Subcutaneous abdominal adipose tissue (tissue), 5 donors: Measurements from ENCODE around the gene C19orf47.

Source experiments
- H3K27ac ChIP-seq: one replicate; pipeline ENCODE4 v1.7.0; 2013; ENCODE audit warnings: low read depth, mild to moderate bottlenecking, inconsistent platforms, low read length, moderate library complexity
- H3K27me3 ChIP-seq, 5 donors: one replicate each; pipeline ENCODE4 v1.7.0; 2013; ENCODE audit warnings: low read length in 5 of 5, inconsistent platforms in 1 of 5; ENCODE audit not compliant: control insufficient read depth in 5 of 5, insufficient read depth in 4 of 5
- H3K36me3 ChIP-seq, 5 donors: one replicate each; pipeline ENCODE4 v1.7.0; 2013; ENCODE audit warnings: low read length in 5 of 5; ENCODE audit not compliant: control insufficient read depth in 5 of 5, insufficient read depth in 5 of 5
- H3K4me1 ChIP-seq, 5 donors: one replicate each; pipeline ENCODE4 v1.7.0; 2013; ENCODE audit warnings: low read length in 5 of 5, mild to moderate bottlenecking in 3 of 5, moderate library complexity in 1 of 5; ENCODE audit not compliant: control insufficient read depth in 5 of 5, insufficient read depth in 5 of 5
- H3K4me3 ChIP-seq, 5 donors: one replicate each; pipeline ENCODE4 v1.7.0; 2013; ENCODE audit warnings: low read length in 5 of 5, low read depth in 1 of 5
- H3K9ac ChIP-seq, 5 donors: one replicate each; pipeline ENCODE4 v1.7.0; 2013; ENCODE audit warnings: low read length in 5 of 5, mild to moderate bottlenecking in 4 of 5, moderate library complexity in 3 of 5
- H3K9me3 ChIP-seq, 5 donors: one replicate each; pipeline ENCODE4 v1.7.0; 2013; ENCODE audit warnings: low read length in 5 of 5; ENCODE audit not compliant: control insufficient read depth in 5 of 5
- donor health status: healthy.
- donor health status: healthy.
- donor health status: healthy.
- donor health status: healthy.
- donor health status: healthy.

The C19orf47 gene

DNA sequence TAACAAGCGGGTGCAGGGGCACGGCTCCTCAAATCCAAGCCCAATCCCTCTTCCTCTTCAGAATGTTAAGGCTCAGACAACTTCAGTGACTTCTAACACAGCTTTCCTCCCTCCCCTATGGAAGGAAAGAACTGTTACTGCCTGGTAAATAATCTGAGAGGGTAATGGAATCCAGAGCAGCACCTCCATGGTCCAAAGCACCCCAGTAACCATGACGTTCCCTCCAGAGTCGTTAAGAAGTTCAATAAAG, 64.0 kb downstream of the C19orf47 start:
- no peaks in the 10 kb centered on the region for H3K27me3 ChIP-seq
- H3K4me3 ChIP-seq, result peak overlapping the region; percentile 85 to 94 (median 88)
- peak overlapping the region; percentile 20 to 98 (median 91) for H3K9ac ChIP-seq
- peaks cover 34 to 70% (median 69%) of the 10 kb centered on the region in 5 donors for H3K4me1 ChIP-seq
- peak overlapping the region; percentile 88 for H3K27ac ChIP-seq
- no peaks in the 10 kb centered on the region for H3K9me3 ChIP-seq
- H3K36me3 ChIP-seq, result peaks cover 0 to 6% (median 0%) of the 10 kb centered on the region in 5 donors

DNA sequence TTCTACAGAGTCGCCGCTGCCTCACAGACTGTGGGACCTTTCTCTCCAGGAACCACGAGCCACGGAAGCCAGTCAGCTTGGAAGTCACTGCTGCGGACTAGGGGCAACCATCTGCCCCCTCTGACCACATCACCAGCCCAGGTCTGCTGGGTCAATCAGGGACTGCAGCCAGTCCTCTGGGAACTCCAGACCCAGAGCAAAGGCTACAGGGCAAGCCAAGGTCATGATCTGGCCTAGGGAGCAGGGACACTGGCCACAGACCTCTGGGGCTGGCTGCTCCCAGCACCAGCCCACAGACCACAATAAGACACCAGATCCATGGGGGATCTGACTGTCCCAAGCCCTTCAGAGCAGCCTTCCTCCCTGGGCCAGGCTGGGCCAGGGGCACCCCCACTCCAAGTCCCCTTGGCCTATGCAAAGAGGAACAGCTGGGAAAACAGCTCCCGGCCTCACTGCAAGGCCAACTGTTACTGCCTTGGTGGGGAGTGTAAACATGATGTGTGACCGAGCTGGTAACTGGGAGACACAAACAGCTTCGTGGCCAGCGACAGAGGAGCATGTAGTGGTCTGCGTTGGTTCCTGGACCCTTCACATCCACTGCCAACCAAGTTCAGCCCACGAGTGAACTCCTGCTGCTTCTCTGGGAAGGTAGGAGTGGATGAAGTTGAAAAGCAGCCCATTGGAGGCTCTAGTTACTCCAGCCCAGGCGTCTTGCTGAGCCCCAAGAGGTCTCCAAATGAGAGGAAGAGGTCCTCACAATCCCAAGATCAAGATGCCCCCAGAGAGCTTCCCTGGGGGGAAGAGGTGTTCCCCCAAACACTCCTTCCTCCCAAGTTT, 64.6 kb downstream of the C19orf47 start:
- H3K36me3 ChIP-seq, result peaks cover 0 to 6% (median 0%) of the 10 kb centered on the region in 5 donors
- peak overlapping the region; percentile 88 for H3K27ac ChIP-seq
- H3K9me3 ChIP-seq, result no peaks in the 10 kb centered on the region
- no peaks in the 10 kb centered on the region for H3K27me3 ChIP-seq
- H3K4me1 ChIP-seq, result peaks cover 34 to 75% (median 74%) of the 10 kb centered on the region in 5 donors
- peak overlapping the region; percentile 20 to 98 (median 91) for H3K9ac ChIP-seq
- H3K4me3 ChIP-seq, result peak overlapping the region; percentile 85 to 94 (median 88)

DNA sequence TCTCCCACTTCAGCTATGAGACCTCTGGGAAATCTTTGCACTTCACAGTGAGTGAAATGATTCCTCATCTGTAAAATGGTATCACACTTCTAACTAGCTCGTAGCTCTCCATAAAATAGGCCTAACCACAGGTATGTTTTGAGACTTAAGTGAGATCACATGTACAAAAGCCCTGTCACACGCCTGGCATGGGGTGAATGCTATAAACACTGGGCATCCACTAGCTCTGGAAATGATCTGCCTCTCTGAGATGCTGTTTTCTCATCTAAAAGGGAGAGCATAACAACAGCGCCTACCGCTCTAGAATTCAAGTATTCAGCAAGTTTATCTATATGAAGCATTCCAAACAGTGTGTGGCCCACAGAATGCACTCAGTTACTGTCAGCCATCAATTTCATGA, 65.3 kb downstream of the C19orf47 start:
- Histone ChIP-seq H3K4me3 (peak overlapping the region in 3 of 5 donors; percentile 85 to 94 (median 89)), H3K9me3 (no peaks in the 10 kb centered on the region), H3K27me3 (no peaks in the 10 kb centered on the region), H3K36me3 (peaks cover 0 to 6% (median 0%) of the 10 kb centered on the region in 5 donors), H3K9ac (peak overlapping the region in 4 of 5 donors; percentile 20 to 98 (median 94)), H3K4me1 (peaks cover 38 to 83% (median 82%) of the 10 kb centered on the region in 5 donors), H3K27ac (peak overlapping the region; percentile 88)

DNA sequence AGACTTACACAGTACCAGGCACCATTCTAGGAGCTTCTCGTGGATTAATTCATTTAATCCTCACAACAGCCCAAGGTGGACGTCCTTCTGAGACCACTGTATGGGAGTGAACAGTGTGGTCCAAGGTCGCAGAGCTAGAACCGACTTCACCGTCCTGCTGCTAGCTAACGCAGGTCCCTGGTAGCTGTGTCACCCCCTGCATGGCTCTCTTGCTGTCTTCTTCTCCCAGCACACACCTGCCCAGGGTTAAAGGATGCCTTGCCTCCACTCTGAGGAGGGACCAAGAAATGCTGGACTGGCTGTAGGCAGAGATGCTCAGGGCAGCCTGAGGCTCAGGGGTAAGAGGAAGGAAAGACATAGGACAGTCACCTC, 66.0 kb downstream of the C19orf47 start:
- Histone ChIP-seq H3K4me1 (peaks cover 39 to 90% (median 89%) of the 10 kb centered on the region in 5 donors), H3K27ac (peak overlapping the region; percentile 88), H3K27me3 (no peaks in the 10 kb centered on the region), H3K4me3 (no peak overlapping the region), H3K9me3 (no peaks in the 10 kb centered on the region), H3K36me3 (peaks cover 0 to 6% (median 0%) of the 10 kb centered on the region in 5 donors), H3K9ac (peak overlapping the region; percentile 9 to 89 (median 20))

DNA sequence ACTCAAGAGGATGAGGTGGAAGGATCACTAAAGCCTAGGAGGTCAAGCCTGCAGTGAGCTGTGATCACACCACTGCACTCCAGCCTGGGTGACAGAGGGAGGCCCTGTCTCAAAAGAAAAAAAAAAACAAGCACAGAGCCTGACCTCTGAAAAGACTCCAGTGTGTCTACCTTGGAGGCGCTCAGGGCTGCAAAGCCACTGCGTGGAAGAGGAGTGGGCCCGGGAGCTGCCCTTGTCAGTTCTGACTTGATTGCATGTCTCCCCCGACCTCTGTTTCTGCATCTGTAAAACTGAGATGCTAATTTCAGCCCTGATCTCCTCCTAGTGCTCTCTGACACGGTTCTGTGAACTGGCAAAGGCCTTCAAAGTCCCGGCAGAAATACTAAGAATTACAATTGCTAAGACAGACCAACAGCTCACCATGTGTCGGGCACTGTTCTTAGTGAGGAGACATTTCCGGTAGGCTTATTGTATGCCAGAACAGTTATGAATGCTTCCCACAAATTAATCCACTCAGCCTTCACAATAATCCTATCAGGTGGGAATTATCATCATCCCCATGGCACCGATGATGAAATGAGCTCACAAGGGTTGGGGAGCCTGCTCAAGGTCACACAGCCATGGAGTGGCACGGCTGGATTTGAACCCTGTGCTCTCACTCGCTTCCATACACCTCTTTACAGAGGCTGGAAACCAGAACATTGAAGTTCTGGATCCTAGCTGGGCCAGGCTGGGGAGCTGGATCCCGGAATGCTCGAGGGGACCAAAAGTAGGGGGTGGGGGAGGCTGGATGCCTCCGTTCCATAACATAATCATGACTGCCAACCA, 66.6 kb downstream of the C19orf47 start:
- Histone ChIP-seq H3K9ac (peak overlapping the region; percentile 9 to 89 (median 20)), H3K27ac (peak overlapping the region; percentile 88)

DNA sequence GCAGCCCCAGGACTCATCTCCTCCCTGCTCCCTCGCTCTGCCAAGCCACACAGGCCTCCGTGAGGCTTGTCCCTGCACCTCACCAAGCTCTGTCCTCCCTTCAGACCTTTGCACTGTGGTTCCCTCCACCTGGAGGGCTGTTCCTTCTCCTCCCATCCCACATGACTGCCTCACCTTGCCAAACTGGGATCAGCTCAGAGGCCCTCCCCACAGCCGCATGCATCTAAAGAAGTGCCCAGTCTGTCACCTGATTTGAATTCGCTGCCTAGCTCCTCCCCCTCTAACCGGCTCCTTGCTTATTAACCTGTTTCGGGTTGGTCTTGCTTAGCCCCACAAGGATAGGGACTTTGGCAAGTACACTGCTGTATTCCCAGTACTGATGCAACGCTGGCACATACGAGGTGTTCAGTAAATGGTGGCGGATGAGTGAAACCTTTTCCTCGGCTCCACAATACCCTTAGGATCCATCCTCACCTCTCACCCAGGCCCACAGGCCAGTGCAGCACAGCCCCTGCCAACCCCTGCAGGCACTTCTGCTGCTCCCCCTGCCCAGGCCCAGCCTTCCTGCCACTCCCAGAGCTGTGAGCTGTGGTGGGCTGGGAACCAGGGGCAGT, 67.5 kb downstream of the C19orf47 start:
- Histone ChIP-seq H3K27ac (peak overlapping the region; percentile 88), H3K9me3 (no peaks in the 10 kb centered on the region), H3K9ac (peak overlapping the region in 3 of 5 donors; percentile 51 to 68 (median 66)), H3K27me3 (no peaks in the 10 kb centered on the region), H3K36me3 (peaks cover 0 to 6% (median 0%) of the 10 kb centered on the region in 5 donors), H3K4me3 (peak overlapping the region in 1 of 5 donors; percentile 42), H3K4me1 (peaks cover 38 to 82% (median 80%) of the 10 kb centered on the region in 5 donors)

More for the DNA sequence above, 66.6 kb downstream of the C19orf47 start:
- no peaks in the 10 kb centered on the region for H3K9me3 ChIP-seq
- H3K27me3 ChIP-seq, result no peaks in the 10 kb centered on the region
- H3K36me3 ChIP-seq, result peaks cover 0 to 6% (median 0%) of the 10 kb centered on the region in 5 donors
- H3K4me1 ChIP-seq, result peaks cover 39 to 90% (median 87%) of the 10 kb centered on the region in 5 donors
- no peak overlapping the region for H3K4me3 ChIP-seq

DNA sequence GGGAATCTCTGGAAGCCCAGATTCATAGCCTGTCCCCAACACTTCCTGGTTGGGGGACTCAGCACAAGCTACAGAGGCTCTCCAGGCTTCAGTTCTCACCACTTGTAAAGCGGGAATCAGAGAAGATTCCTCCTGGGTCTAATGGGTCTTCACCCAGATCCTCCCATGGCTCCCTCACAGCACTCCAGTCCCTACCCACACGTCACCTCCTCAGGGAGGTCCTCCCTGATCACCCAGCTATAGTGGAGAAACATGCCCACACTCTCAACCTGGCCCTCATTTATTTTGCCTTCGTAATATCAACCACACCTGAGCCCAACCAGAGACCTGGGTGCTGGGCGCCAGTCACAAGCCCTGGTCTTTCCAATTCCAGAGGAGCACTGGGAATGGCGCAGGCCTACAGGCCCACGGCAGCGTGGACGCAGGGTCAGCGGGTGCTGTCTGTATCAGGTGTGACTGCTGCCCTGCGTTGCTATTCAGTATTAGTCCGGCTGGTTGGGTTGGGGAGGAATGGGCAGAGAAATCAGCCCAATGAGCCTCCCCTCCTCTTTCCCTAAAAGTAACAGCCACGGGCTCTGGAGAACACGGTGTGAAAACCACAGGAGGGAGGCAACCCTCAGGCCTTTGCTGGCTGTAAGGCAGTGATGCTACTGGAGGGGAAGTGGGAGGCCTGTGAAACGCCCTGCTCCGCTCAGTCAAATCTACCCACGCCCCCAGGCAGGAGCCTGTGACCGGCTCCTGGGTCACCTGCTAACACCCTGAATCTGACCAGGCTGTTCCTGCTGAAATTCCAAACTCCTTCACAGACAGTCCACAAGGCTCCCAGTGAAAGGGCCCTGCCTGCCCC, 68.2 kb downstream of the C19orf47 start:
- peaks cover 37 to 86% (median 83%) of the 10 kb centered on the region in 5 donors for H3K4me1 ChIP-seq
- H3K9ac ChIP-seq, result peak overlapping the region in 4 of 5 donors; percentile 51 to 68 (median 62)

DNA sequence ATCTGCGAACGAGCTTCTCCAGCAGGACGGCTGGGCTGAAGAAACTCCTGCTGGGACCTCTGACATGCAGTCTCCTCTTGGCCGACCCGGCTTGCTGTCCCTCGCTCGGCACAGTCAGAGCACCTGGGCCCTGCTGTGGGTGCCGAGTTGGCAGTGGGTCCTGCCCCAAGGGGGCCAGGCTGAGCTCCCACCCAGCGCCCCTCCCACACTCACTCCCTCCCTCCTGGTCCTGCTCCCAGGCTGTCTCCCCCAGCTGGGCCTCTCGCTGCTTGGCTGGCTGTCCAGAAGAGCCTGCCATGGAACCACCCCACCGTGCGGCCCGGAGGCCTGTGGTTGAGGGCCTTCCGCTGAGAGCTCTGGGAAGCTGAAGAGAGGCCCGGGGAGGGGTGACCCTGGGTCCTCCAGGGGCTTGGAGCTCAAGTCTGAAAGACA, 69.1 kb downstream of the C19orf47 start:
- Histone ChIP-seq H3K4me1 (peaks cover 41 to 89% (median 86%) of the 10 kb centered on the region in 5 donors), H3K27ac (peak overlapping the region; percentile 88), H3K9ac (peak overlapping the region; percentile 26 to 68 (median 64)), H3K9me3 (no peaks in the 10 kb centered on the region), H3K36me3 (peaks cover 0 to 6% (median 0%) of the 10 kb centered on the region in 5 donors), H3K27me3 (no peaks in the 10 kb centered on the region), H3K4me3 (peak overlapping the region; percentile 26 to 54 (median 36))

More for the DNA sequence above, 68.2 kb downstream of the C19orf47 start:
- Histone ChIP-seq H3K36me3 (peaks cover 0 to 6% (median 0%) of the 10 kb centered on the region in 5 donors), H3K27me3 (no peaks in the 10 kb centered on the region), H3K9me3 (no peaks in the 10 kb centered on the region), H3K4me3 (peak overlapping the region in 2 of 5 donors; percentile 32 to 42), H3K27ac (peak overlapping the region; percentile 88)
